ENCODE data around the gene PFDN1.

DNA sequence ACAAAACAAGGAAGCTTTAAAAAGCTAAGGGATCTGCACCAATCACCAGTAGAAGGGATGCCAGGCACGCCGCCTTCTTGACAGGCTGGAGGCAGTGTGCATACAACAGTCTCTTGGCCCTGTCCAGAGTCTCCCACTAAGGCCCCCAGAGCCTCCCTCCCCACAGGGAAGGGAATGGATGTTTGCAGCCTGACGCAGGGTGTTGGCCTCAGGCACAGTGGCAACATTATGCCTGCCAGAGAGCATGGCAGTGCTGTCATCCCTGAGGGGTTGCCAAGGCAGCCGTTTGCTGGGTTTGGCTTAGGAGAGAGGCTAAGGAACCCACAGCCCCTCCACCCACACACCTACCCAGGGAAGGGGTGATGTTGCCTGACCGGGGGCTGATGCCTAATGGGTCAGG lies 38.7 kb upstream of the PFDN1 start:
- TF ChIP-seq POLR2AphosphoS5 (IDR thresholded peaks at IDR 0.05) (no peak), POLR2A (IDR thresholded peaks at IDR 0.05) (no peak)

Measured in spleen (tissue), 3 donors.